Measurements from ENCODE around the gene NLGN4Y. TPM values are rescaled to one million over a fixed set of nuclear protein-coding genes. Genes with fewer than 3 reads are reported as not detected.

Gene NLGN4Y
- total RNA-seq, 1 donor from 2014 or later = 20.3 TPM

DNA sequence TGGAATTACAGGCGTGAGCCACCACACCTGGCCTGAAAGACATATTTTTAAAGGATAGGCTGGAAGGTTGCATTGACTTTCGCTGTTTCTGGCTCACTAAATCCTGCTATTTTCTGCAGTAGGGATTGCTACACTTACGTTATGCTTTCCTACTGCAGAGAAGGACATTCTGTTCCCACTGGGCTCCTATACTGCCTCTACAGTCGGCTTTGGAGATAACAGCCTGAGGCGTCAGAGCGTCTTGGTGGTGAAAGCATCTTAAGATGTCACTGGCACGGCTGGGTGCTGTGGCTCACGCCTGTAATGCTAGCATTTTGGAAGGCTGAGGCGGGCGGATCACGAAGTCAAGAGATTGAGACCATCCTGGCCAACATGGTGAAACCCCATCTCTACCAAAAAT lies 77.0 kb downstream of the NLGN4Y start:
- no peak for DNase-seq (ENCODE audit: low read depth)
- no peak overlapping the region for H3K4me3 ChIP-seq (ENCODE audit: low read depth, low read length)
- no peak for TF ChIP-seq CTCF (conservative IDR thresholded peaks at IDR 0.05; ENCODE audit: low read depth, low read length)

GRCh38 chrY:14617625-14618024 lies 93.3 kb downstream of the NLGN4Y start:
- peak; percentile 18 for TF ChIP-seq CTCF (conservative IDR thresholded peaks at IDR 0.05; ENCODE audit: low read depth, low read length)
- no peak for DNase-seq (ENCODE audit: low read depth)
- H3K4me3 ChIP-seq (ENCODE audit: low read depth, low read length) = no peak overlapping the region

- no peak for DNase-seq (ENCODE audit: low read depth)
- no peak overlapping the region for H3K4me3 ChIP-seq (ENCODE audit: low read depth, low read length)
- TF ChIP-seq CTCF (conservative IDR thresholded peaks at IDR 0.05; ENCODE audit: low read depth, low read length) = peak; percentile 41
These were observed 94.2 kb downstream of the NLGN4Y start for GRCh38 chrY:14618513-14618912.

DNA sequence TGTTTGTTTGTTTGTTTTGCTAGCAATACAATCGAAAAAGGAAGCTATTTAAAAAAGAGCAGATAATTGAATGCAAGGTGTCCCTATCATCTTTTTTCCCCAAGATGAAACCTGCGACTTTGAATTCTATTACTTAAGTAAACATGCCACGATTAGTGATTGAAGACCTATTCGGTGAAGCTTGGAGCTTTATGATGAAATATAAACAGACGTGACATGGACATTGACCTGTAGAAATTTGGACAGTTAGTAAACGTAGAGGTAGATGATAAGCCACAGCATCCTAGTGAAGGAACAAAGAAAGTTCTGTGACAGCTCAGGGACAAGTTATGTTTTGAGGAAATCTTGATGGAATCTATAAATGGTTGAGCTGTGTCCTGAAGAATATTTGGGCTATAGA lies 103.9 kb downstream of the NLGN4Y start:
- H3K4me3 ChIP-seq (ENCODE audit: low read depth, low read length) = no peak overlapping the region
- no peak for TF ChIP-seq CTCF (conservative IDR thresholded peaks at IDR 0.05; ENCODE audit: low read depth, low read length)
- no peak for DNase-seq (ENCODE audit: low read depth)

- H3K4me3 ChIP-seq (ENCODE audit: low read depth, low read length) = no peak overlapping the region
- no peak for TF ChIP-seq CTCF (conservative IDR thresholded peaks at IDR 0.05; ENCODE audit: low read depth, low read length)
- DNase-seq (ENCODE audit: low read depth) = no peak
These were observed 107.3 kb downstream of the NLGN4Y start for GRCh38 chrY:14631676-14632075.

- no peak overlapping the region for H3K4me3 ChIP-seq (ENCODE audit: low read depth, low read length)
- no peak for TF ChIP-seq CTCF (conservative IDR thresholded peaks at IDR 0.05; ENCODE audit: low read depth, low read length)
- no peak for DNase-seq (ENCODE audit: low read depth)
These were observed 109.4 kb downstream of the NLGN4Y start for GRCh38 chrY:14633718-14634117.

- no peak overlapping the region for H3K4me3 ChIP-seq (ENCODE audit: low read depth, low read length)
- no peak for TF ChIP-seq CTCF (conservative IDR thresholded peaks at IDR 0.05; ENCODE audit: low read depth, low read length)
- no peak for DNase-seq (ENCODE audit: low read depth)
These were observed 110.6 kb downstream of the NLGN4Y start for GRCh38 chrY:14634954-14635353.

Measured in epithelial cell of proximal tubule (primary cell).